NCI-H1092 (cell line): ENCODE results near the gene TRABD2B.

Source experiments
- DNase-seq: peaks from one replicate; lab custom pipeline; 2025; lab: John Stamatoyannopoulos, UW

Gene TRABD2B

GRCh38 chr1:47757226-47757975 is 239.8 kb downstream of the TRABD2B start:
- no peak for DNase-seq

GRCh38 chr1:47756411-47756810 is 240.8 kb downstream of the TRABD2B start:
- DNase-seq, result no peak

GRCh38 chr1:47756006-47756405 is 241.2 kb downstream of the TRABD2B start:
- no peak for DNase-seq

- DNase-seq, result no peak
Measured at GRCh38 chr1:47755101-47755990, 241.8 kb downstream of the TRABD2B start.

- no peak for DNase-seq
Measured at GRCh38 chr1:47754221-47754620, 243.0 kb downstream of the TRABD2B start.

- no peak for DNase-seq
Measured at GRCh38 chr1:47753808-47754207, 243.4 kb downstream of the TRABD2B start.

GRCh38 chr1:47752559-47752958 is 244.6 kb downstream of the TRABD2B start:
- DNase-seq, result no peak

GRCh38 chr1:47751996-47752451 is 245.2 kb downstream of the TRABD2B start:
- DNase-seq, result no peak

GRCh38 chr1:47751193-47751592 is 246.0 kb downstream of the TRABD2B start:
- DNase-seq, result no peak

- DNase-seq, result no peak
Measured at GRCh38 chr1:47745715-47746609, 251.2 kb downstream of the TRABD2B start.

GRCh38 chr1:47742890-47743760 is 254.1 kb downstream of the TRABD2B start:
- DNase-seq, result no peak

- no peak for DNase-seq
Measured at GRCh38 chr1:47738560-47739182, 258.5 kb downstream of the TRABD2B start.

GRCh38 chr1:47732489-47732888 is 264.7 kb downstream of the TRABD2B start:
- DNase-seq, result no peak

- DNase-seq, result no peak
Measured at GRCh38 chr1:47731730-47732129, 265.5 kb downstream of the TRABD2B start.

GRCh38 chr1:47729685-47730084 is 267.5 kb downstream of the TRABD2B start:
- DNase-seq, result no peak

- DNase-seq, result no peak
Measured at GRCh38 chr1:47727697-47728085, 269.5 kb downstream of the TRABD2B start.

- no peak for DNase-seq
Measured at GRCh38 chr1:47727051-47727696, 270.0 kb downstream of the TRABD2B start.

- DNase-seq, result peak; percentile 51
Measured at GRCh38 chr1:47725992-47726855, 271.0 kb downstream of the TRABD2B start.

GRCh38 chr1:47725511-47725991 is 271.6 kb downstream of the TRABD2B start:
- no peak for DNase-seq
